ENCODE measurements around the gene U2AF1L4. TPM values are rescaled to one million over a fixed set of nuclear protein-coding genes. Genes with fewer than 3 reads are reported as not detected.

U2AF1L4 gene
- total RNA-seq, 2 donors from 2014 or later = 14.6 to 45.0 TPM

DNA sequence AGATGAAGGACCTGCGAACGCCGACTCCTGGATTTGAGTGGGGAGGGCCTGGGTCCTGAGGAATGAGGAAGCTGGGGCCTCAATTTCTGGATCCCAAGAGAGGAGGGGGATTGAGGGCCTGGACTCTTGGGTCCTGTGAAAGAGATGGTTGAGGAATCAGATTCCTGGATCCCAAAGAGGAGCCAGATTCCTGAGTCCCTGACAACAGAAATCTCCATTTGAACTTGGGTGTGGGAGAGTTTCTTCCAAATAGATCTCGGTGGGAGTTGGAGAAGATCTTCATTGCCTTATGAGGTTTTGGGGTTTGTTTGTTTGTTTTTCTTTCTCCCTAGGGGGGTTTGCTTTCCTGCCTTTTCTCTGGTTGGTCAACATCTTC is 857 bp upstream of the U2AF1L4 start:
- no peaks in the 10 kb centered on the region for H3K27me3 ChIP-seq (replicated peaks; ENCODE audit: insufficient read depth)
- peaks cover 15% of the 10 kb centered on the region for H3K4me1 ChIP-seq (replicated peaks)
- DNase-seq (ENCODE audit: low spot score) = no peak
- H3K36me3 ChIP-seq = no peaks in the 10 kb centered on the region
- peak overlapping the region; percentile 89 to 94 for H3K4me3 ChIP-seq
- peak overlapping the region; percentile 99 to 100 for H3K27ac ChIP-seq
- H3K9me3 ChIP-seq = no peaks in the 10 kb centered on the region
- 0% methylated on average over 4 of the region's 4 CpGs for WGBS
- intact Hi-C loops (cut with DNase I) = loop anchor here (10.0 kb wide), 1 partner anchor 469 kb away; the partner anchor contains the start of genes ZNF146 and ZNF565
- no peak for TF ChIP-seq POLR2AphosphoS5 (IDR thresholded peaks at IDR 0.05)
- TF ChIP-seq, protein P1, sequence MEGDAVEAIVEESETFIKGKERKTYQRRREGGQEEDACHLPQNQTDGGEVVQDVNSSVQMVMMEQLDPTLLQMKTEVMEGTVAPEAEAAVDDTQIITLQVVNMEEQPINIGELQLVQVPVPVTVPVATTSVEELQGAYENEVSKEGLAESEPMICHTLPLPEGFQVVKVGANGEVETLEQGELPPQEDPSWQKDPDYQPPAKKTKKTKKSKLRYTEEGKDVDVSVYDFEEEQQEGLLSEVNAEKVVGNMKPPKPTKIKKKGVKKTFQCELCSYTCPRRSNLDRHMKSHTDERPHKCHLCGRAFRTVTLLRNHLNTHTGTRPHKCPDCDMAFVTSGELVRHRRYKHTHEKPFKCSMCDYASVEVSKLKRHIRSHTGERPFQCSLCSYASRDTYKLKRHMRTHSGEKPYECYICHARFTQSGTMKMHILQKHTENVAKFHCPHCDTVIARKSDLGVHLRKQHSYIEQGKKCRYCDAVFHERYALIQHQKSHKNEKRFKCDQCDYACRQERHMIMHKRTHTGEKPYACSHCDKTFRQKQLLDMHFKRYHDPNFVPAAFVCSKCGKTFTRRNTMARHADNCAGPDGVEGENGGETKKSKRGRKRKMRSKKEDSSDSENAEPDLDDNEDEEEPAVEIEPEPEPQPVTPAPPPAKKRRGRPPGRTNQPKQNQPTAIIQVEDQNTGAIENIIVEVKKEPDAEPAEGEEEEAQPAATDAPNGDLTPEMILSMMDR (IDR thresholded peaks at IDR 0.05) = no peak
- no peak for TF ChIP-seq POLR2A (IDR thresholded peaks at IDR 0.05)

DNA sequence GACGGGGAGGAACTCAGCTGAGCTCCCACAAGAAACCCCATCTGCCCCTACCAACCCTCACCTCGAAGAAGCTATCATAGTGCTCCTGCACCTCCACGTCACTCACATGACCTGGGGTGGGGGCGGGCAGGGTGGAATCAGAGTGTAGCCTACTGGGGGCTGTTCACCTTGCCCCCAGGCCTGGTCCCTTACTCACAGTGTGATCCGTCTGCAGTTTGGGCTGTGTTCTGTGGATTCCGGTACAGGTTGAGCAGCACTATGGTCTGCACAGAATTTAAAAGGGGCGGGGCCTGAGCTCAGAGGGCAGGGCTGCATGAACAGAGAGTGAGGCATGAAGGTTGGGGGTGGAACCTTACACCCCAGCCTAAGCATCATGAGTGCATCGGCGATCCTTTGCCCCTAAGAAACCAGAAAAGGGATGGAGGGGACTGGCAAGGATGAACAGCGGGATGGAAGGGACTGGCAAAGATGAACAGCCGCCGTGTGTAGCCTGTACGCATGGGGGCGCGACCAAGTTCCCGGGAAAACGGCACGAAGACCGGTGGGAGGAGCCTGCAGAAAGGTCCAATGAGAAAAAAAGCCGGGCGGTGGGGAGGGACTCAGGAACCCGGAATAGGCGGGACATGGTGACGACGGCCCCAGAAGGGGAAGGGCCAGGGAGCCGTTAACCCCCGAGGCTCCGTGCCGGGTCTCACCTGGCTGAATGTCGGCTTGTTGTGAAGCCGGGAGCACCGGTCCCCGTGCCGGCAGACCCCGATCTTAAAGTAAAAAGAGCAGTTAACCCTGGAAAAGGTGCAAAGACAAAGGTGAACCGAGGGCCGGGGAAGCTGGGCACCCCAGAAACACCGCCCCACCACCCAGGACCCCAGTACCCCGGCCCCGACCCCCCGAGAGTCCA is 539 bp downstream of the U2AF1L4 start:
- WGBS = 7% methylated on average over 41 of the region's 41 CpGs
- intact Hi-C loops (cut with DNase I) = loop anchor here (5.0 to 10.0 kb wide), 2 partner anchors 188 to 470 kb away; partner anchors contain the start of genes ZNF146 and ZNF565
- TF ChIP-seq POLR2A (IDR thresholded peaks at IDR 0.05) (no peak), POLR2AphosphoS5 (IDR thresholded peaks at IDR 0.05) (peak; percentile 33)
- TF ChIP-seq, protein P1 (IDR thresholded peaks at IDR 0.05) = peak in 3 of 4 experiments; percentile 29 to 59 (median 50)
- Histone ChIP-seq H3K4me3 (peak overlapping the region; percentile 89 to 94), H3K27me3 (replicated peaks; ENCODE audit: insufficient read depth) (no peaks in the 10 kb centered on the region), H3K36me3 (no peaks in the 10 kb centered on the region), H3K27ac (peak overlapping the region; percentile 99 to 100), H3K9me3 (no peaks in the 10 kb centered on the region), H3K4me1 (replicated peaks) (peaks cover 16% of the 10 kb centered on the region)
- peak; percentile 95 for DNase-seq (ENCODE audit: low spot score)

DNA sequence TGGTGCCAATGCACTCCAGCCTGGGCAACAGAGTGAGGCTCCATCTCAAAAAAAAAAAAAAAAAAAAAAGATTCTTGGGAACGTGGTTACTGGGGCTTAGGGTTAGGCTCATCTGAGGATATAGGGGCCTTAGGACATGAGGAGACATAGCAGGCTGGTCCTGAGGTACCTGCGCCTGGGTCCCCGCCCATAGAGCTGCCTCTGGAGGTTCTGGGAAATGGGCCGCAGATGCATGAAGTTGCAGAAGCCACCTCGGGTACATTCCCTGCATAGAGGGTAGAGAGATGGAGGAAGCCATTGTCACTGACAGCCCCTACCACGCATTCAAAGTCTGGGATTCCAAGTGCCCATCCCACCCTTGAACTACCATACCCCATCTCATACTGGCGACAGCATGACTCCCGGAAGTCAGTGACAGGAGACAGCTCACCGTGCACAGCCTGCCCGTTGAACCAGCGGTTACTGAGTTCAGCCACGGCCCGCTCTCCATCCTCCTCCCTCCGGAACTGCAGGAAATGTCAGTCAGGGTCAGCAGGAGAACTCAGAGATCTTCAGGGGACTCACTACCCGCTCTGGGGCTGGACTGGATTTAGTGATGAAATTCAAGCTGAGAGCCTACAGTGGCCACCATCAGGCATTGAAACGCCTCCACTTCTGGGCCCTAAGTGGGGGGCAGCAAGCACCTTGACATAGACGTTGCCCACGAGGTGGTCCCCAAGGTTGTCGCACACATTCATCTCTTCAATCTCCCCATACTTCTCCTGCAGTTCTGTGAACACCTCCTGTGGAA is 1.4 kb downstream of the U2AF1L4 start:
- WGBS = 91% methylated on average over 19 of the region's 19 CpGs
- Histone ChIP-seq H3K4me1 (replicated peaks) (peaks cover 11% of the 10 kb centered on the region), H3K27ac (peak overlapping the region in 1 of 2 donors; percentile 100)

DNA sequence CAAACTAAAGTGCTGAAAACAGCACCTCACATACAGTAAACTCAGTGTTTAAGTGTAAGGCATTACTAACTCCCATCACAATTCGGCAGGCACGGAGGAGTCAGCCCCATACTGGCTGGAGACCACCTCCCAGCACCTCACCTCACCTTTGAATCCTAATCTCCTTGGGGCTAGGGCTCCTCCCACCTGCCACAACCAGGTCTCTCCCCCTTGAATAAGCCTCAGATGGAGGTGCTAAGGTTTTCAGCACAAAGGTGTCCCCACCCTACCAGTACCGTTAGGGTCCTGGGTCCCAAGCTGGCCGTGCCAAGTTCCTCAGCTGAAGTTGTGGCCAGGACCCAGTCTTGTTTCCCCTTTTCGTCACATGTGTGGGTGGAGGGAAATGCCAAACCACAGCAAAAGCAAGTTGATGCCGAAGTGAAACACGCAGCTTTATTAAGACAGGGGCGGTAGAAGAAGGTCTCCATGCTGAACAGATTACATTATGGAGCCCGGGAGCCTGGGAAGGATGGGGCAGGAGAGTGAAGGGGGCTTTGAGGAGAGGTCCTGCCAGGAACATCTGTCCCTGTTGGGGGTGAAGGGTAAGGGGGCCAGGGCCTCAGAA is 3.0 kb downstream of the U2AF1L4 start, which contains the start of gene IGFLR1:
IGFLR1 (minus strand) TSS at position 332 of the 604 bp plus-strand sequence. CDS start 1,272 bp downstream, outside the sequence.
- 79% methylated on average over 9 of the region's 9 CpGs for WGBS
- no peak for DNase-seq (ENCODE audit: low spot score)
- Histone ChIP-seq H3K27me3 (replicated peaks; ENCODE audit: insufficient read depth) (no peaks in the 10 kb centered on the region), H3K9me3 (no peaks in the 10 kb centered on the region), H3K36me3 (peaks cover 8 to 16% of the 10 kb centered on the region in 2 donors), H3K27ac (peak within 1 kb of the TSS in 1 of 2 donors; percentile 68), H3K4me3 (peak within 1 kb of the TSS; percentile 39 to 54), H3K4me1 (replicated peaks) (peaks cover 11% of the 10 kb centered on the region)
- TF ChIP-seq POLR2AphosphoS5 (IDR thresholded peaks at IDR 0.05) (no peak), POLR2A (IDR thresholded peaks at IDR 0.05) (no peak)
- TF ChIP-seq, protein P1 (IDR thresholded peaks at IDR 0.05) = no peak
- intact Hi-C loops (cut with DNase I) = loop anchor here (5.0 to 10.0 kb wide), 2 partner anchors 190 to 473 kb away; partner anchors contain the start of genes ZNF146 and ZNF565

More for the DNA sequence above, 1.4 kb downstream of the U2AF1L4 start:
- intact Hi-C loops (cut with DNase I) = loop anchor here (5.0 to 10.0 kb wide), 2 partner anchors 188 to 471 kb away; partner anchors contain the start of genes ZNF146 and ZNF565
- no peak for TF ChIP-seq POLR2A (IDR thresholded peaks at IDR 0.05)
- no peak for TF ChIP-seq POLR2AphosphoS5 (IDR thresholded peaks at IDR 0.05)
- TF ChIP-seq, protein P1 (IDR thresholded peaks at IDR 0.05) = no peak
- DNase-seq (ENCODE audit: low spot score) = no peak
- H3K36me3 ChIP-seq = peaks cover under 1 to 3% of the 10 kb centered on the region in 2 donors
- no peaks in the 10 kb centered on the region for H3K9me3 ChIP-seq
- peak overlapping the region in 1 of 2 donors; percentile 94 for H3K4me3 ChIP-seq
- H3K27me3 ChIP-seq (replicated peaks; ENCODE audit: insufficient read depth) = no peaks in the 10 kb centered on the region
